ENCODE results near the gene HBQ1. TPM values are rescaled to one million over a fixed set of nuclear protein-coding genes. Genes with fewer than 3 reads are reported as not detected.

HBQ1 gene
- total and polyA plus RNA-seq, 2 of the 4 experiments (the other 2 are of a cell fraction): 0.92 TPM; not detected in 1

DNA sequence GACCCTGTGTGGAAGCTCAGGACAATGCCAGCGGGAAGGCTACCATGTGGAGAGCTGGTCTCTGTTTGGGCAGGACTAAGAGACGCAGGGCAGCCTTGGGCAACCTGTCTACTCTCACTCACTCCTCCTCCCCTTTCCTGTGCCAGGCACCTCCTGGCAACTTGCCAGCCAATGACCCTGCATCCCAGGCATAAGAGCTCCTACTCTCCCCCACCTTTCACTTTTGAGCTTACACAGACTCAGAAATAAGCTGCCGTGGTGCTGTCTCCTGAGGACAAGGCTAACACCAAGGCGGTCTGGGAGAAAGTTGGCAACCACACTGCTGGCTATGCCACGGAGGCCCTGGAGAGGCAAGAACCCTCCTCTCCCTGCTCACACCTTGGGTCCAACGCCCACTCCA, 11.8 kb upstream of the HBQ1 start:
- Histone ChIP-seq H3K27ac (ENCODE audit: insufficient read depth, low read length) (no peak overlapping the region), H3K4me3 (ENCODE audit: insufficient read depth, low read depth, low read length) (no peak overlapping the region), H3K9ac (ENCODE audit: low read depth, low read length) (no peak overlapping the region), H3K18ac (ENCODE audit: low read depth, low read length) (no peak overlapping the region), H3K9me1 (ENCODE audit: insufficient read depth, low read length) (0 out of 2 replicates have a peak, but pooled peaks cover 4% of the 10 kb centered on the region), H2BK120ac (ENCODE audit: low read depth, low read length) (no peak overlapping the region), H2BK20ac (ENCODE audit: low read depth, low read length) (no peak overlapping the region), H2AK5ac (ENCODE audit: low read depth, low read length) (no peak overlapping the region), H3K56ac (ENCODE audit: extremely low read depth, insufficient read depth, low read length) (no peak overlapping the region), H4K5ac (ENCODE audit: low read depth, low read length) (no peak overlapping the region), H3K4ac (ENCODE audit: low read depth, low read length) (no peak overlapping the region), H4K8ac (ENCODE audit: low read depth in 2 of 2, low read length in 2 of 2) (no peak overlapping the region), H2BK15ac (ENCODE audit: low read depth, low read length) (no peak overlapping the region), H2AK9ac (replicated peaks; ENCODE audit: low read depth, low read length, poor library complexity) (no peak overlapping the region), H3K14ac (replicated peaks; ENCODE audit: low read depth, low read length) (no peak overlapping the region), H2AFZ (replicated peaks; ENCODE audit: low read length, poor library complexity) (no peak overlapping the region), H3K27me3 (ENCODE audit: control insufficient read depth, insufficient read depth, low read length) (peaks cover 53% of the 10 kb centered on the region), H3K9me3 (ENCODE audit: control insufficient read depth, insufficient read depth, low read length) (no peaks in the 10 kb centered on the region; the same call in none of the 2 replicates), H3K36me3 (ENCODE audit: control insufficient read depth, insufficient read depth, low read length) (no peaks in the 10 kb centered on the region), H3K79me1 (ENCODE audit: low read depth in 1 of 2, low read length in 2 of 2) (no peaks in the 10 kb centered on the region), H2BK5ac (ENCODE audit: low read depth, low read length, poor library complexity, severe bottlenecking) (no peak overlapping the region), H4K91ac (ENCODE audit: insufficient read depth, low read depth, low read length) (no peak overlapping the region), H3K4me1 (ENCODE audit: control insufficient read depth, insufficient read depth, low read length) (no peaks in the 10 kb centered on the region; the same call in 1 of the 2 replicates), H3K4me2 (ENCODE audit: low read depth, low read length) (no peak overlapping the region), H4K20me1 (ENCODE audit: insufficient read depth, low read length) (peaks cover 5% of the 10 kb centered on the region), H3K23ac (ENCODE audit: low read depth, low read length) (no peak overlapping the region)
- TF ChIP-seq CHD1 (IDR thresholded peaks at IDR 0.05; ENCODE audit: low read depth, low read length) (no peak), CEBPB (IDR thresholded peaks at IDR 0.05; ENCODE audit: low read depth, low read length) (no peak), RFX5 (IDR thresholded peaks at IDR 0.05; ENCODE audit: low read depth, low read length) (no peak), MAZ (IDR thresholded peaks at IDR 0.05; ENCODE audit: borderline replicate concordance, low read depth, low read length) (no peak), FOS (IDR thresholded peaks at IDR 0.05; ENCODE audit: low read depth, low read length) (no peak), MAFK (IDR thresholded peaks at IDR 0.05; ENCODE audit: low read depth, low read length) (no peak), SMC3 (IDR thresholded peaks at IDR 0.05; ENCODE audit: low read depth, low read length) (no peak), NFE2L2 (IDR thresholded peaks at IDR 0.05; ENCODE audit: low read depth, low read length) (no peak), MXI1 (IDR thresholded peaks at IDR 0.05; ENCODE audit: borderline replicate concordance, low read depth, low read length) (no peak)
- TF ChIP-seq, protein P1, sequence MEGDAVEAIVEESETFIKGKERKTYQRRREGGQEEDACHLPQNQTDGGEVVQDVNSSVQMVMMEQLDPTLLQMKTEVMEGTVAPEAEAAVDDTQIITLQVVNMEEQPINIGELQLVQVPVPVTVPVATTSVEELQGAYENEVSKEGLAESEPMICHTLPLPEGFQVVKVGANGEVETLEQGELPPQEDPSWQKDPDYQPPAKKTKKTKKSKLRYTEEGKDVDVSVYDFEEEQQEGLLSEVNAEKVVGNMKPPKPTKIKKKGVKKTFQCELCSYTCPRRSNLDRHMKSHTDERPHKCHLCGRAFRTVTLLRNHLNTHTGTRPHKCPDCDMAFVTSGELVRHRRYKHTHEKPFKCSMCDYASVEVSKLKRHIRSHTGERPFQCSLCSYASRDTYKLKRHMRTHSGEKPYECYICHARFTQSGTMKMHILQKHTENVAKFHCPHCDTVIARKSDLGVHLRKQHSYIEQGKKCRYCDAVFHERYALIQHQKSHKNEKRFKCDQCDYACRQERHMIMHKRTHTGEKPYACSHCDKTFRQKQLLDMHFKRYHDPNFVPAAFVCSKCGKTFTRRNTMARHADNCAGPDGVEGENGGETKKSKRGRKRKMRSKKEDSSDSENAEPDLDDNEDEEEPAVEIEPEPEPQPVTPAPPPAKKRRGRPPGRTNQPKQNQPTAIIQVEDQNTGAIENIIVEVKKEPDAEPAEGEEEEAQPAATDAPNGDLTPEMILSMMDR (conservative IDR thresholded peaks at IDR 0.05; ENCODE audit: low read depth, low read length): no peak
- TF ChIP-seq, protein P2, sequence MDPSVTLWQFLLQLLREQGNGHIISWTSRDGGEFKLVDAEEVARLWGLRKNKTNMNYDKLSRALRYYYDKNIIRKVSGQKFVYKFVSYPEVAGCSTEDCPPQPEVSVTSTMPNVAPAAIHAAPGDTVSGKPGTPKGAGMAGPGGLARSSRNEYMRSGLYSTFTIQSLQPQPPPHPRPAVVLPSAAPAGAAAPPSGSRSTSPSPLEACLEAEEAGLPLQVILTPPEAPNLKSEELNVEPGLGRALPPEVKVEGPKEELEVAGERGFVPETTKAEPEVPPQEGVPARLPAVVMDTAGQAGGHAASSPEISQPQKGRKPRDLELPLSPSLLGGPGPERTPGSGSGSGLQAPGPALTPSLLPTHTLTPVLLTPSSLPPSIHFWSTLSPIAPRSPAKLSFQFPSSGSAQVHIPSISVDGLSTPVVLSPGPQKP (IDR thresholded peaks at IDR 0.05; ENCODE audit: borderline replicate concordance, low read depth, low read length): no peak
- POLR2A ChIA-PET (ENCODE audit: unreplicated experiment): no interaction called here
- DNase-seq (no peak), ATAC-seq (ENCODE audit: low read depth) (no peak)
- intact Hi-C loops (cut with micrococcal nuclease): no loop called here
- dilution Hi-C loops (cut with HindIII; ENCODE audit: low sequenced_read_pairs, unreplicated experiment): no loop called here
- in situ Hi-C loops (cut with MboI; ENCODE audit: low sequenced_read_pairs): no loop called here
- WGBS, 2 experiments (ENCODE audit: extremely low coverage in 2 of 2, insufficient read length in 1 of 2): no CpG with 5 or more reads among the region's 6 CpGs
- no TSS peak for BruUV-seq (replicated peaks)
- CTCF ChIA-PET: interaction anchor here (2.3 kb wide), 1 partner anchor 61 kb away, joined by 8 read pairs; no protein-coding TSS in a partner anchor

Data from IMR-90 (cell line).